Peyer's patch (tissue), 4 donors: ENCODE data around the gene TLL1.

ENCODE experiments used
- CTCF ChIP-seq, 6 experiments: fragments of 450-650 bp in 4 of 6; fragments of 200-600 bp in 2 of 6; sonication (generic) in 1 of 6; IDR thresholded peaks; one replicate each; pipeline ENCODE4 v1.5.1; 2017 to 2019; ENCODE audit warnings: antibody characterized with exemption in 6 of 6, mild to moderate bottlenecking in 3 of 6, moderate library complexity in 1 of 6
- POLR2A ChIP-seq, 2 donors: fragments of 450-650 bp; IDR thresholded peaks; one replicate each; pipeline ENCODE4 v1.5.1; 2017; ENCODE audit warnings: antibody characterized with exemption in 2 of 2, mild to moderate bottlenecking in 2 of 2, moderate library complexity in 2 of 2

- TF ChIP-seq CTCF (IDR thresholded peaks at IDR 0.05) (no peak), POLR2A (IDR thresholded peaks at IDR 0.05) (no peak)
These were observed 273.9 kb downstream of the TLL1 start for GRCh38 chr4:166146806-166147540.
